Testis (tissue), 3 donors: ENCODE measurements around the gene KLHDC7B. TPM values are rescaled to one million over a fixed set of nuclear protein-coding genes. Genes with fewer than 3 reads are reported as not detected.

Source experiments
- DNase-seq: peaks from one replicate; pipeline ENCODE4 v3.0.0-alpha.2; 2019
- H3K27ac ChIP-seq, 2 donors: fragments of 200-600 bp; sonication (generic); one replicate each; pipeline ENCODE4 v1.5.1; 2019
- H3K27me3 ChIP-seq: fragments of 200-600 bp; sonication (generic); one replicate; pipeline ENCODE4 v1.5.1; 2019
- H3K36me3 ChIP-seq: fragments of 200-600 bp; sonication (generic); one replicate; pipeline ENCODE4 v1.5.1; 2017; ENCODE audit warnings: low read depth; ENCODE audit errors: missing control alignments
- H3K4me1 ChIP-seq: fragments of 200-600 bp; sonication (generic); one replicate; pipeline ENCODE4 v1.5.1; 2019
- H3K4me3 ChIP-seq, 2 donors: fragments of 200-600 bp; sonication (generic); one replicate each; pipeline ENCODE4 v1.5.1; 2017 to 2019
- H3K9me3 ChIP-seq: fragments of 200-600 bp; sonication (generic); one replicate; pipeline ENCODE4 v1.5.1; 2017
- CTCF ChIP-seq, 3 experiments: fragments of 450-650 bp in 2 of 3; fragments of 200-600 bp in 1 of 3; sonication (generic) in 1 of 3; IDR thresholded peaks; one replicate each; pipeline ENCODE4 v1.5.1; 2016 to 2019; ENCODE audit warnings: antibody characterized with exemption in 3 of 3, mild to moderate bottlenecking in 2 of 3, moderate library complexity in 1 of 3
- POLR2A ChIP-seq: fragments of 450-650 bp; IDR thresholded peaks from one replicate; pipeline ENCODE4 v1.6.1; 2017; ENCODE audit warnings: antibody characterized with exemption, mild to moderate bottlenecking, moderate library complexity
- WGBS, 2 donors: methylation state at CpG; one replicate each; pipeline ENCODE4 v1.1.5; 2018; 5-methylcytosine and 5-hydroxymethylcytosine counted together
- intact Hi-C: fragments of 100-400 bp; cut with DNase I; formaldehyde crosslinking; loops from one replicate; pipeline ENCODE4 v1.15.1; 2023; ENCODE audit warnings: low total_unique reads
- polyA plus RNA-seq: library from polyadenylated mRNA; stranded (reverse); fragments of 350-450 nt; fragmentation: Illumina TruSeq; extraction: RNeasy Lipid Tissue Mini Kit (QIAGEN cat#74804); gene quantifications from one replicate; pipeline ENCODE4 v1.2.3, GENCODE V29; 2014; ENCODE audit warnings: low read depth, low replicate concordance; ENCODE audit not compliant: insufficient read depth
- total RNA-seq, 2 donors: library from RNA; depleted of rRNA; stranded (reverse); fragments of >200 nt; gene quantifications; one replicate each; pipeline ENCODE4 v1.2.3, GENCODE V29; 2016

KLHDC7B gene
- total and polyA plus RNA-seq, 3 donors from 2014 or later, result 0.24 to 0.93 (median 0.51) TPM

GRCh38 chr22:50523806-50524675 lies 21.7 kb upstream of the KLHDC7B start:
- peaks cover 17% of the 10 kb centered on the region for H3K4me1 ChIP-seq
- DNase-seq, result no peak
- no peaks in the 10 kb centered on the region for H3K27me3 ChIP-seq
- no peak overlapping the region for H3K27ac ChIP-seq
- WGBS, 2 donors, result 83 to 84% methylated on average over 7 to 24 of the region's 25 CpGs
- peak overlapping the region in 1 of 2 donors; percentile 73 for H3K4me3 ChIP-seq
- intact Hi-C loops, result no loop called here
- no peaks in the 10 kb centered on the region for H3K36me3 ChIP-seq
- TF ChIP-seq CTCF (IDR thresholded peaks at IDR 0.05) (no peak), POLR2A (no peak)
- no peaks in the 10 kb centered on the region for H3K9me3 ChIP-seq

GRCh38 chr22:50524676-50525103 lies 21.0 kb upstream of the KLHDC7B start:
- no peaks in the 10 kb centered on the region for H3K27me3 ChIP-seq
- H3K9me3 ChIP-seq, result no peaks in the 10 kb centered on the region
- H3K4me1 ChIP-seq, result peaks cover 17% of the 10 kb centered on the region
- H3K27ac ChIP-seq, result peak overlapping the region; percentile 62 to 87
- intact Hi-C loops, result no loop called here
- H3K36me3 ChIP-seq, result no peaks in the 10 kb centered on the region
- peak overlapping the region; percentile 73 to 81 for H3K4me3 ChIP-seq
- no peak for DNase-seq
- TF ChIP-seq CTCF (IDR thresholded peaks at IDR 0.05) (no peak), POLR2A (no peak)
- 10% methylated on average over 19 of the region's 19 CpGs for WGBS, 2 donors

GRCh38 chr22:50525104-50525857 lies 20.4 kb upstream of the KLHDC7B start, which contains the start of gene SCO2:
TSS of gene SCO2 (minus strand) at chr22:50525598. CDS start at chr22:50524411, 1,187 bp downstream.
- H3K4me1 ChIP-seq, result peaks cover 19% of the 10 kb centered on the region
- intact Hi-C loops, result no loop called here
- TF ChIP-seq POLR2A (no peak), CTCF (IDR thresholded peaks at IDR 0.05) (peak in 1 of 3 experiments; percentile 39)

GRCh38 chr22:50525858-50526107 lies 19.9 kb upstream of the KLHDC7B start:
- no peaks in the 10 kb centered on the region for H3K36me3 ChIP-seq
- peak overlapping the region; percentile 62 to 87 for H3K27ac ChIP-seq
- no peak for DNase-seq
- H3K27me3 ChIP-seq, result no peaks in the 10 kb centered on the region
- no peaks in the 10 kb centered on the region for H3K9me3 ChIP-seq
- intact Hi-C loops, result no loop called here
- peaks cover 24% of the 10 kb centered on the region for H3K4me1 ChIP-seq
- TF ChIP-seq CTCF (IDR thresholded peaks at IDR 0.05) (no peak), POLR2A (no peak)
- H3K4me3 ChIP-seq, result peak overlapping the region; percentile 73 to 81
- no CpG with 5 or more reads among the region's 33 CpGs for WGBS, 2 donors

More at GRCh38 chr22:50525104-50525857, 20.4 kb upstream of the KLHDC7B start, which contains the start of gene SCO2:
- no peaks in the 10 kb centered on the region for H3K36me3 ChIP-seq
- 1 to 2% methylated on average over 19 to 54 of the region's 84 CpGs for WGBS, 2 donors
- DNase-seq, result peak; percentile 96
- H3K27me3 ChIP-seq, result no peaks in the 10 kb centered on the region
- H3K4me3 ChIP-seq, result peak within 1 kb of the TSS; percentile 73 to 81
- H3K27ac ChIP-seq, result peak within 1 kb of the TSS; percentile 62 to 87
- H3K9me3 ChIP-seq, result no peaks in the 10 kb centered on the region
